H1 (cell line): ENCODE data around the gene ATM. TPM values are rescaled to one million over a fixed set of nuclear protein-coding genes. Genes with fewer than 3 reads are reported as not detected.

ENCODE experiments used
- CTCF ChIA-PET: fragments of 300-600 bp; sonication (Branson Sonifier 250); formaldehyde crosslinking; loops from one replicate; lab custom pipeline; 2021; ENCODE audit not compliant: partially characterized antibody; lab: Charles Lee
- POLR2A ChIA-PET: fragments of 300-600 bp; sonication (Branson Sonifier 250); formaldehyde crosslinking; loops from one replicate; lab custom pipeline; 2021; ENCODE audit warnings: inconsistent platforms; ENCODE audit not compliant: partially characterized antibody; lab: Charles Lee
- DNase-seq, 2 experiments: peaks; one replicate each; pipeline versions ENCODE4 v3.0.0 to v3.0.0-alpha.2; 2010 to 2022; ENCODE audit warnings: low spot score in 2 of 2, low read depth in 1 of 2, mixed read lengths in 1 of 2
- FAIRE-seq: peaks from 2 replicates; lab custom pipeline; 2011; peaks lifted over from hg19 to GRCh38; lab: Jason Lieb, UNC
- H2AFZ ChIP-seq: 2 replicates; pipeline ENCODE4 v1.8.1; 2012; ENCODE audit warnings: low read length, inconsistent platforms
- H2AK5ac ChIP-seq: 2 replicates; pipeline ENCODE4 v1.6.1; 2013; ENCODE audit warnings: low read depth, low read length
- H2BK120ac ChIP-seq: replicated peaks from 2 replicates; pipeline ENCODE3; 2013; ENCODE audit warnings: low read depth, low read length, inconsistent platforms
- H2BK12ac ChIP-seq: 2 replicates; pipeline ENCODE4 v1.6.1; 2013; ENCODE audit warnings: low read depth, low read length
- H2BK15ac ChIP-seq: 2 replicates; pipeline ENCODE4 v1.6.1; 2013; ENCODE audit warnings: low read length
- H2BK20ac ChIP-seq: 2 replicates; pipeline ENCODE4 v1.6.1; 2013; ENCODE audit warnings: low read length
- H2BK5ac ChIP-seq: 2 replicates; pipeline ENCODE4 v1.6.1; 2013; ENCODE audit warnings: low read depth, low read length
- H3K14ac ChIP-seq: 2 replicates; pipeline ENCODE4 v1.6.1; 2013; ENCODE audit warnings: inconsistent platforms; ENCODE audit not compliant: insufficient read length
- H3K18ac ChIP-seq: 2 replicates; pipeline ENCODE4 v1.6.1; 2013; ENCODE audit warnings: low read length; ENCODE audit errors: extremely low read depth
- H3K23ac ChIP-seq: 2 replicates; pipeline ENCODE4 v1.6.1; 2013; ENCODE audit warnings: inconsistent platforms; ENCODE audit not compliant: insufficient read length
- H3K23me2 ChIP-seq: 2 replicates; pipeline ENCODE4 v1.6.1; 2013; ENCODE audit warnings: low read depth, low read length
- H3K27ac ChIP-seq: 2 replicates; pipeline ENCODE4 v1.6.1; 2011; ENCODE audit warnings: low read depth, low read length, inconsistent platforms
- H3K27me3 ChIP-seq, 4 experiments: replicated peaks in 1 of 4; 1 replicate in 1 of 4; 2 replicates in 3 of 4; pipeline versions ENCODE4 v1.6.1 to v1.8.1; 2011 to 2013; ENCODE audit warnings: low read length in 3 of 4, mild to moderate bottlenecking in 3 of 4, inconsistent platforms in 2 of 4, mixed read lengths in 2 of 4, moderate library complexity in 1 of 4; ENCODE audit not compliant: control insufficient read depth in 3 of 4, insufficient read depth in 3 of 4; ENCODE audit errors: extremely low read depth in 1 of 4
- H3K36me3 ChIP-seq, 4 experiments: 2 replicates each; pipeline versions ENCODE4 v1.6.1 to v1.8.1; 2011 to 2013; ENCODE audit warnings: mild to moderate bottlenecking in 4 of 4, low read length in 3 of 4, moderate library complexity in 2 of 4, control low read depth in 1 of 4, inconsistent platforms in 1 of 4; ENCODE audit not compliant: insufficient read depth in 4 of 4, control insufficient read depth in 2 of 4
- H3K4ac ChIP-seq: replicated peaks from 2 replicates; pipeline ENCODE3; 2013; ENCODE audit warnings: low read length, low read depth, mixed read lengths, inconsistent platforms; ENCODE audit not compliant: insufficient read length
- H3K4me1 ChIP-seq, 4 experiments: replicated peaks in 1 of 4; 1 replicate in 1 of 4; 2 replicates in 3 of 4; pipeline versions ENCODE4 v1.6.1 to v1.8.1; 2011 to 2013; ENCODE audit warnings: low read length in 3 of 4, inconsistent platforms in 2 of 4, mixed read lengths in 1 of 4; ENCODE audit not compliant: insufficient read depth in 4 of 4, control insufficient read depth in 3 of 4
- H3K4me2 ChIP-seq, 2 experiments: 2 replicates each; pipeline versions ENCODE4 v1.6.1 to v1.8.1; 2011 to 2013; ENCODE audit warnings: low read depth in 2 of 2, low read length in 2 of 2, control low read depth in 1 of 2, inconsistent platforms in 1 of 2, mild to moderate bottlenecking in 1 of 2; ENCODE audit not compliant: insufficient read depth in 1 of 2
- H3K4me3 ChIP-seq, 4 experiments: fragments of 200-600, 300-600 bp in 1 of 4; sonication (generic), shearing (Covaris generic), sonication (Bioruptor Twin) in 1 of 4; 2 replicates each; pipeline versions ENCODE4 v1.5.1 to v1.8.1; 2011 to 2016; ENCODE audit warnings: low read length in 4 of 4, low read depth in 3 of 4, control low read depth in 2 of 4, inconsistent platforms in 2 of 4, mild to moderate bottlenecking in 2 of 4, mixed read lengths in 1 of 4, moderate library complexity in 1 of 4; ENCODE audit not compliant: insufficient read depth in 2 of 4; ENCODE audit errors: extremely low read depth in 1 of 4
- H3K56ac ChIP-seq: replicated peaks from 2 replicates; pipeline ENCODE3; 2013; ENCODE audit warnings: low read depth, mild to moderate bottlenecking, mixed read lengths, low read length, inconsistent platforms; ENCODE audit not compliant: insufficient read length
- H3K79me1 ChIP-seq: 2 replicates; pipeline ENCODE4 v1.6.1; 2013; ENCODE audit warnings: low read depth, low read length, control low read depth
- H3K79me2 ChIP-seq, 2 experiments: 2 replicates each; pipeline versions ENCODE4 v1.6.1 to v1.8.1; 2012 to 2013; ENCODE audit warnings: low read length in 2 of 2, mild to moderate bottlenecking in 2 of 2, inconsistent platforms in 1 of 2; ENCODE audit not compliant: insufficient read depth in 2 of 2, control insufficient read depth in 1 of 2
- H3K9ac ChIP-seq, 4 experiments: replicated peaks in 1 of 4; 1 replicate in 1 of 4; 2 replicates in 3 of 4; pipeline versions ENCODE4 v1.6.1 to v1.8.1; 2011 to 2013; ENCODE audit warnings: low read depth in 3 of 4, low read length in 3 of 4, control low read depth in 2 of 4, mild to moderate bottlenecking in 2 of 4, moderate library complexity in 2 of 4, inconsistent platforms in 1 of 4; ENCODE audit errors: extremely low read depth in 1 of 4
- H3K9me3 ChIP-seq, 2 experiments: 2 replicates each; pipeline versions ENCODE4 v1.6.1 to v1.8.1; 2012 to 2013; ENCODE audit warnings: mild to moderate bottlenecking in 2 of 2, moderate library complexity in 2 of 2, control low read depth in 1 of 2, inconsistent platforms in 1 of 2, low read depth in 1 of 2, low read length in 1 of 2, mixed read lengths in 1 of 2; ENCODE audit not compliant: insufficient read depth in 2 of 2
- H4K20me1 ChIP-seq, 2 experiments: replicated peaks in 1 of 2; 2 replicates each; pipeline versions ENCODE3 to v1.8.1; 2011 to 2013; ENCODE audit warnings: inconsistent platforms in 2 of 2, low read length in 2 of 2, mild to moderate bottlenecking in 1 of 2; ENCODE audit not compliant: insufficient read depth in 2 of 2, control insufficient read depth in 1 of 2
- H4K5ac ChIP-seq: 2 replicates; pipeline ENCODE4 v1.6.1; 2013; ENCODE audit warnings: low read length, low read depth, mixed read lengths, inconsistent platforms; ENCODE audit not compliant: insufficient read length
- H4K8ac ChIP-seq: 2 replicates; pipeline ENCODE4 v1.8.0; 2013; ENCODE audit warnings: mild to moderate bottlenecking, moderate library complexity, low read length, inconsistent platforms; ENCODE audit not compliant: insufficient read depth; ENCODE audit errors: extremely low read depth
- H4K91ac ChIP-seq: replicated peaks from 2 replicates; pipeline ENCODE3; 2013; ENCODE audit warnings: low read length, mixed read lengths, inconsistent platforms; ENCODE audit not compliant: insufficient read length
- ATF2 ChIP-seq: IDR thresholded peaks from 2 replicates; pipeline ENCODE4 v1.6.1; 2012; ENCODE audit warnings: low read length, inconsistent platforms
- FOSL1 ChIP-seq: IDR thresholded peaks from 2 replicates; pipeline ENCODE4 v1.6.1; 2011; ENCODE audit warnings: mild to moderate bottlenecking, low read depth, low read length, moderate library complexity; ENCODE audit not compliant: insufficient read depth
- GABPA ChIP-seq: IDR thresholded peaks from 2 replicates; pipeline ENCODE4 v1.6.1; 2011; ENCODE audit warnings: mild to moderate bottlenecking, low read length, moderate library complexity, borderline replicate concordance; ENCODE audit not compliant: insufficient read depth
- HDAC2 ChIP-seq, 2 experiments: fragments of 300-600 bp in 1 of 2; sonication (generic) in 1 of 2; IDR thresholded peaks; 2 replicates each; pipeline ENCODE4 v1.6.1; 2011 to 2012; ENCODE audit warnings: low read depth in 2 of 2, low read length in 2 of 2, mild to moderate bottlenecking in 2 of 2, moderate library complexity in 2 of 2, borderline replicate concordance in 1 of 2, inconsistent platforms in 1 of 2
- HDAC6 ChIP-seq: IDR thresholded peaks from one replicate; pipeline ENCODE4 v1.7.1; 2012; ENCODE audit warnings: low read depth, mild to moderate bottlenecking, inconsistent platforms, low read length, moderate library complexity
- POLR2A ChIP-seq, 2 experiments: IDR thresholded peaks; 1 replicate in 1 of 2; 2 replicates in 1 of 2; pipeline ENCODE4 v1.6.1; 2011; ENCODE audit warnings: low read depth in 2 of 2, low read length in 2 of 2, mild to moderate bottlenecking in 2 of 2; ENCODE audit errors: control extremely low read depth in 1 of 2
- RFX5 ChIP-seq: IDR thresholded peaks from 2 replicates; pipeline ENCODE4 v1.6.1; 2011; ENCODE audit warnings: low read depth, low read length, improper control_type of control experiment, borderline replicate concordance
- RNF2 ChIP-seq: fragments of 200-900, 300-1000 bp; sonication (generic); IDR thresholded peaks from 2 replicates; pipeline ENCODE4 v1.7.1; 2016; ENCODE audit warnings: borderline replicate concordance, low read depth, mild to moderate bottlenecking, antibody characterized with exemption, low read length; ENCODE audit not compliant: poor library complexity, severe bottlenecking; ENCODE audit errors: missing control alignments
- SIRT6 ChIP-seq: IDR thresholded peaks from one replicate; pipeline ENCODE4 v1.7.1; 2012; ENCODE audit warnings: low read length, inconsistent platforms
- SP1 ChIP-seq: IDR thresholded peaks from 2 replicates; pipeline ENCODE4 v1.6.1; 2011; ENCODE audit warnings: low read depth, low read length
- SP4 ChIP-seq: IDR thresholded peaks from 2 replicates; pipeline ENCODE4 v1.6.1; 2012; ENCODE audit warnings: low read length, inconsistent platforms
- TEAD4 ChIP-seq: IDR thresholded peaks from 2 replicates; pipeline ENCODE4 v1.6.1; 2012; ENCODE audit warnings: low read depth, low read length, inconsistent platforms, mixed read lengths
- YY1 ChIP-seq: IDR thresholded peaks from 2 replicates; pipeline ENCODE4 v1.6.1; 2011; ENCODE audit warnings: low read depth, mild to moderate bottlenecking, low read length
- WGBS, 2 experiments: shearing (Covaris generic) in 1 of 2; methylation state at CpG; one replicate each; pipeline versions ENCODE4 v1.1.6 to v1.1.7; 2013 to 2015; ENCODE audit warnings: low lambda C conversion rate in 2 of 2, mixed read lengths in 2 of 2, inconsistent platforms in 1 of 2, low coverage in 1 of 2, missing lambda C conversion rate in 1 of 2; ENCODE audit not compliant: insufficient replicate concordance in 2 of 2, insufficient coverage in 1 of 2, insufficient read length in 1 of 2; ENCODE audit errors: extremely low coverage in 1 of 2, missing lambda C conversion rate in 1 of 2; 5-methylcytosine and 5-hydroxymethylcytosine counted together
- polyA plus RNA-seq, 7 experiments: library from polyadenylated mRNA; depleted of rRNA in 3 of 7; stranded (reverse) in 5 of 7; unstranded in 2 of 7; fragments of >200 nt in 5 of 7; fragments of 200-250 nt in 2 of 7; gene quantifications; 1 replicate in 5 of 7; 2 replicates in 1 of 7; 4 replicates in 1 of 7; pipeline versions ENCODE4 v1.2.1 to v1.2.3, GENCODE V29; 2011 to 2013; ENCODE audit warnings: missing spikeins in 2 of 7, mixed read lengths in 2 of 7
- total RNA-seq: library from RNA; stranded (reverse); fragmentation: NEBNext Ultra II Directional; extraction: Animal tissue kit (Norgen Biotek cat#: 25700); gene quantifications from 2 replicates; pipeline ENCODE4 v1.2.1, GENCODE V29; 2021

The ATM gene
- total and polyA plus RNA-seq, 2 of the 8 experiments (the other 6 are each of a cell fraction or from before 2014, with no cell fraction given), result 14.9 to 55.4 TPM

GRCh38 chr11:108333403-108333899 is 110.6 kb downstream of the ATM start:
- Histone ChIP-seq H2BK12ac (no peak overlapping the region), H3K79me2 (no peaks in the 10 kb centered on the region), H4K20me1 (peaks cover 0 to 2% of the 10 kb centered on the region in 2 experiments), H3K4me1 (no peaks in the 10 kb centered on the region), H3K9ac (no peak overlapping the region), H3K9me3 (no peaks in the 10 kb centered on the region), H3K79me1 (no peaks in the 10 kb centered on the region), H3K4me2 (no peak overlapping the region), H4K5ac (no peak overlapping the region), H4K8ac (no peak overlapping the region), H3K4me3 (no peak overlapping the region), H3K4ac (no peak overlapping the region), H2AK5ac (no peak overlapping the region), H2BK20ac (no peak overlapping the region), H3K27ac (no peak overlapping the region), H2BK5ac (no peak overlapping the region), H3K23me2 (no peaks in the 10 kb centered on the region), H3K56ac (no peak overlapping the region), H3K36me3 (peaks cover 3 to 48% (median 18%) of the 10 kb centered on the region in 4 experiments), H3K23ac (no peak overlapping the region), H4K91ac (no peak overlapping the region), H3K14ac (no peak overlapping the region), H3K18ac (no peak overlapping the region), H2BK120ac (no peak overlapping the region), H2BK15ac (no peak overlapping the region), H2AFZ (no peak overlapping the region), H3K27me3 (no peaks in the 10 kb centered on the region)
- DNase-seq, result no peak
- no peak for FAIRE-seq
- CTCF ChIA-PET, result no interaction called here
- 87% methylated on average over 2 of the region's 2 CpGs; no CpG with 5 or more reads in 1 of the 2 experiments for WGBS, 2 experiments
- POLR2A ChIA-PET, result no interaction called here
- no peak for TF ChIP-seq SP1
- no peak for TF ChIP-seq TEAD4
- TF ChIP-seq HDAC6, result no peak
- TF ChIP-seq POLR2A (IDR thresholded peaks at IDR 0.05; ENCODE audit: control extremely low read depth in 1 of 2, low read depth in 2 of 2, low read length in 2 of 2), result no peak
- TF ChIP-seq YY1, result no peak
- TF ChIP-seq GABPA, result no peak
- no peak for TF ChIP-seq ATF2
- no peak for TF ChIP-seq HDAC2 (IDR thresholded peaks at IDR 0.05; ENCODE audit: borderline replicate concordance in 1 of 2, low read depth in 2 of 2, low read length in 2 of 2)
- TF ChIP-seq FOSL1, result no peak
- no peak for TF ChIP-seq SIRT6
- TF ChIP-seq SP4, result no peak
- TF ChIP-seq RFX5, result no peak
- no peak for TF ChIP-seq RNF2
